Right atrium auricular region (tissue), 2 donors: Measurements from ENCODE around the gene DUSP15. TPM values are rescaled to one million over a fixed set of nuclear protein-coding genes. Genes with fewer than 3 reads are reported as not detected.

ENCODE experiments used
- DNase-seq: peaks from one replicate; pipeline ENCODE4 v3.0.0-alpha.2; 2019; ENCODE audit warnings: low spot score
- H3K27ac ChIP-seq, 2 donors: fragments of 200-600 bp; sonication (generic); 1 replicate in 1 of 2; 2 replicates in 1 of 2; pipeline ENCODE4 v1.5.1; 2016 to 2019
- H3K27me3 ChIP-seq, 2 donors: fragments of 200-600 bp; sonication (generic); one replicate each; pipeline versions ENCODE4 v1.5.1 to v1.6.0; 2017 to 2019
- H3K36me3 ChIP-seq: fragments of 200-600 bp; sonication (generic); one replicate; pipeline ENCODE4 v1.5.1; 2016
- H3K4me1 ChIP-seq, 2 donors: fragments of 200-600 bp; sonication (generic); one replicate each; pipeline versions ENCODE4 v1.5.1 to v1.6.0; 2017 to 2019
- H3K4me3 ChIP-seq, 2 donors: fragments of 200-600 bp; sonication (generic); 1 replicate in 1 of 2; 2 replicates in 1 of 2; pipeline ENCODE4 v1.5.1; 2017 to 2019; ENCODE audit warnings: mild to moderate bottlenecking in 1 of 2, moderate library complexity in 1 of 2
- H3K9me3 ChIP-seq, 2 donors: fragments of 200-600 bp; sonication (generic); one replicate each; pipeline ENCODE4 v1.5.1; 2019
- CTCF ChIP-seq, 2 donors: fragments of 200-600 bp; sonication (generic); IDR thresholded peaks; one replicate each; pipeline ENCODE4 v1.5.1; 2019; ENCODE audit warnings: antibody characterized with exemption in 2 of 2
- total RNA-seq, 2 donors: library from RNA; depleted of rRNA; stranded (reverse); fragments of >200 nt; gene quantifications; one replicate each; pipeline ENCODE4 v1.1.0, GENCODE V29; 2016

The DUSP15 gene
- total RNA-seq, 2 donors from 2014 or later: 8.8 to 11.6 TPM

- Histone ChIP-seq H3K27ac (no peak overlapping the region), H3K36me3 (no peaks in the 10 kb centered on the region), H3K4me1 (peaks cover 0 to 17% of the 10 kb centered on the region in 2 donors), H3K9me3 (no peaks in the 10 kb centered on the region), H3K27me3 (no peaks in the 10 kb centered on the region), H3K4me3 (no peak overlapping the region)
- TF ChIP-seq CTCF (IDR thresholded peaks at IDR 0.05): no peak
- no peak for DNase-seq
Observed at GRCh38 chr20:31856516-31856915, 13.8 kb downstream of the DUSP15 start.

DNA sequence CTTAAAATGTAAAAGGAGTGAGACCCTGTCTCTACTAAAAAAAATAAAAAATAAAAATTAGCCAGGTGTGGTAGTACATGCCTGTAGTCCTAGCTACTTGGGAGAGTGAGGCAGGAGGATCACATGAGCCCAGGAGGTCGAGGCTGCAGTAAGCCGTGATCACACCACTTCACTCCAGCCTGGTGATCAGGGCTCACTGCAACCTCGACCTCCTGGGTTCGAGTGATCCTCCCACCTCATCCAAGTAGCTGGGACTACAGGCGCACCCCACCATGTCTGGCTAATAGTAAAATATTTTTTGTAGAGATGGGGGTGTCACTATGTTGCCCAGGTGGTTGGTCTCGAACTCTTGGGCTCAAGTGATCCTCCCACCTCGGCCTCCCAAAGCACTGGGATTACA is 16.8 kb downstream of the DUSP15 start:
- Histone ChIP-seq H3K4me3 (no peak overlapping the region), H3K27ac (no peak overlapping the region), H3K4me1 (no peaks in the 10 kb centered on the region), H3K9me3 (no peaks in the 10 kb centered on the region), H3K36me3 (no peaks in the 10 kb centered on the region), H3K27me3 (no peaks in the 10 kb centered on the region)
- no peak for TF ChIP-seq CTCF (IDR thresholded peaks at IDR 0.05)
- no peak for DNase-seq

DNA sequence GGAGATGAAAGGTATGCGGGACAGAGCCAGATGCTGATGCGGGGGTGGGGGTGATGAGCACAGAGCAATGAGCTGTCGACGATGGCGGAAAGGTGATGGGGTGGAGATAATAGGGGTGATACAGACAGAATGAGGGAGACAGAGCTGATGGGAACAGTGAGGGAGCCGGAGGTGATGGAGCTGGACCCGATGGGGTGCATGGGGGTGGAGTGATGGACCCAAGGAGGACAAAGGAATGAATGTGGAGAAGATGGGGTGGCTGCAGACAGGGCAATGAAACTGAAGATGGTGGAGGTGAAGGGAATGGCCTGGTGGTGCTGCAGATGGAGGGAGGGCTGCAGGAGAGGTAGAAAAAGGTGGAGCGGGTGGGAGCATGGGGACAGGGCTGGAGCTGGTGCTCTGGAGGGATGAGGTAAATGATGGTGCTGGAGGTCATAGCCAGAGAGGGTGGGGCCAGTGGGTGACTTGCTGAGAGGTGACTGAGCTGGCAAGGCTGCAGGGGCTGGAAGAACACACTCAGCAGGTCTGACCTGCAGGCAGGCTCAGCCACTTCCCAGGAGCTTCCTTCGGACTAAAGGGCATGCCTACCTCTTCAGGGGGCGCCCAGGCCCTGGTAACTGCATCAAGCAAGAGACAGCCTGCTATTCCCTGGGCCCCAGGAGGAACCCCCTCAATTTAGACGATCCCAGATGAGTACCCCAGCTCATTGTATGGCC is 18.9 kb downstream of the DUSP15 start:
- no peak overlapping the region for H3K4me3 ChIP-seq
- H3K27me3 ChIP-seq: no peaks in the 10 kb centered on the region
- H3K4me1 ChIP-seq: no peaks in the 10 kb centered on the region
- no peak for TF ChIP-seq CTCF (IDR thresholded peaks at IDR 0.05)
- DNase-seq: no peak
- H3K36me3 ChIP-seq: no peaks in the 10 kb centered on the region
- H3K9me3 ChIP-seq: no peaks in the 10 kb centered on the region
- no peak overlapping the region for H3K27ac ChIP-seq

- Histone ChIP-seq H3K4me3 (no peak overlapping the region), H3K36me3 (no peaks in the 10 kb centered on the region), H3K4me1 (peaks cover 0 to 9% of the 10 kb centered on the region in 2 donors), H3K27me3 (no peaks in the 10 kb centered on the region), H3K27ac (no peak overlapping the region), H3K9me3 (no peaks in the 10 kb centered on the region)
- no peak for DNase-seq
- no peak for TF ChIP-seq CTCF (IDR thresholded peaks at IDR 0.05)
Observed at GRCh38 chr20:31849306-31849930, 20.9 kb downstream of the DUSP15 start.

DNA sequence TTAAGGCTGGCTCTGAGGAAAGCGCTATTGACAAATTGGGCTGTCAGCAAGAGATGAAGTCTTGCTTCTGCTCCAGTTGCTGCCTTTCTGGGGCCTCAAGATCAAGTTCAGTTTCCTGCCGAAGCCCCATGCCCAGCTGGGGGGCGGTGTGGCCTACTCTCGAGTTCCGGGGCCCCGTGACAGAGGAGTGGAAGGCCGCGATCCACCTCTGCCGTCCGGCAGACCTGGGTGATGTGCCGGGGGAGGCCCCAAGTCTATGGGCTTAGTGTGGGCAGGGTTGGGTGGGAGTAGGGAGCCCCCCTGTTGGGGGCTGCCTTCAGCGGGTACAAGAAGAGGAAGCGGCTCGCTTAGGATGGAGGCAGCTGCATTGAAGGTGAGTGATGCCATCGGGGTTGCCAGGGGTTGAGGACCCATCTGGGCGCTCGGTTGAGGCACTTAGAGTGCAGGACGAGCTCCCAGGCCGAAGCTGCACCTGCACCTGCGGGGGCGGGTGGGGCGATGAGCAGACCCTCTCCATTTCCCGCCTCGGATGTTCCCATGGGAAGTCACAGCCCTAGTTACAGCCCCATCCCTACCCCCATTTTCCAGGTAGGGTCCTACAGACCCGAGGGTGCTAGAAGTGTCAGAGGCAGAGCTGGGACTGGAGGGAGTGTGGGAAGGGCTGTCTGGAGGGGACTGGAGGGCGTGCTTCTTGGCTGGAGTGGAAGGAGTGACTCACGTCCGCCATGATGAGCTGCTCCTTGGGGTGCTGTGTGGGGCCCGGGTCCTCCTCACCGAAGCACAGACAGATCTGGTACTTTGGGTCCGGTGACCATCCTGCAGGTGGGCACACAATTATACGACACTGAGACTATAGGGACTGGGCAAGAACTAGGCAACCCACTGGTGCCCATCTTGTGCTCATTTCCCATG is 22.0 kb downstream of the DUSP15 start:
- no peaks in the 10 kb centered on the region for H3K36me3 ChIP-seq
- DNase-seq: no peak
- no peaks in the 10 kb centered on the region for H3K27me3 ChIP-seq
- H3K4me1 ChIP-seq: peaks cover 0 to 12% of the 10 kb centered on the region in 2 donors
- H3K9me3 ChIP-seq: no peaks in the 10 kb centered on the region
- H3K4me3 ChIP-seq: no peak overlapping the region
- TF ChIP-seq CTCF (IDR thresholded peaks at IDR 0.05): no peak
- no peak overlapping the region for H3K27ac ChIP-seq
